Embryonic facial prominence (tissue), 1 donor: Measurements from ENCODE around the gene LCP2.

Experiments
- DNase-seq: peaks from one replicate; pipeline ENCODE4 v3.0.0-alpha.2; 2016; ENCODE audit errors: extremely low spot score

Gene LCP2

DNA sequence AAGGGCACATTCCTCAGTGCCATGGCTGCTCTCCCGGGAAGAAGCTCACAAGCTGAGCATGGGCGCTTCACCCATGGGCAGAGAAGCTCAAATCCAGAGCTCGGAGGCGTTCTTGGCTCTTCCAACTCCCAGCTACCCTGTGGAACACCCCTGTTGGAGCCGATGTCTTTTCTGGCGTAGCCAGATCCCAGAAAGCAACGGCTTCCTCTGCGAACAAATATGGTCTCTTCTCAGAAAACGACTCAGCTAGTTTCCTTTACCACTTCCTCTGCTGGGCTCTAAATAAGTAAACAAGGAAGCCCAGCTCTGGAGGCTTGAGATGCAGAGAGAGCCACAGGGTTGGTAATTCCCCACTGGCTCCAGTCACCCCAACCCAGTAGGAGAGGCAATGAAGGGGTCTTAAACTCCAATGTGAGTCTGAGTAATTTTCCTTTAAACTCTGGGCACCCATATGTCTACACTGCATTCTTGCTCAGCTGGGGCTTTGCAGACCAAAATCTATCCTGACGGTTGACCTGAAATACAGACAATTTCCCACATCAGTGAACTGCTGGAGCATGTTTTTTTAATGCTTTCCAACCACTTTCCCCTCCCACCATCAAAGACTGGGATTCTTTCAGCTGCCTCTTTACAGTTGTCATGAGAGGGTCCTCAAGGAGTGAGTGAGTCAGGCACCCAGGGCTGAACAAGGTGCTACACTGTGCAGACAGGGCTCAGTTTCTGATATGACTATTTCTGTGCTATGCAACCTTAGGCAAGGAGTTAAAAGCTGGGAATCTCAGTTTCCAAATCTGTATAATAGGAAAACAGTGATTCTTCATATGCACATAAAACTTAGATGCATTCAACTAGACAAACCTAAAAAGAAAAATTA, at the start of gene LCP2:
Gene LCP2, minus strand, starts transcription at position 189 of the 874 bp plus-strand sequence. Its CDS starts 166 bp downstream, at position 23.
- no peak for DNase-seq

DNA sequence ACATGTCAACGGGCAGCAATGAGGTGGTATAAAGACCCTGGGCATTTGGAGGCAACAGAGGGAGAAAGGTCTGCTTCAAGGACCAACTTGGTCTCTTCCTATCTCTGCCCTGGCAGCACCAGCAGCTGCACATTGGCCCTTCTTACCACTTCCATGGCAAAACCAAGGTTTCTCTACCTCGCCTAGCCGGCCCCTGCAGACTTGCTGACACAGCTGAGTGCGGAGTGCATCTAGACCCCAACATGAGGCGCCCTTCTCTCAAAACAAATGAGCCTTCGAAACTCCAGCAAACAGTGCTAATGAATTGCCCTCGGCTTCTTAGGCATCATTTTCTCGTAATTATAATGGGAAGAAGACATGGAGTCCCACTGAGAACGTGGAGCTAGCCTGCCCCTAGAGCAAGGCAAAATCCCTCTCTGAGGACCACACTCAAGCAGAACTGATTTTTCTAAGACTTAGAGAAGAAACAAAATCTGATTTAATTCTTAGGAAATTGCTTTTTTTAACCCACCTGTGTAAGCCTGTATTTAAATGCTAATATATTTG, 49.5 kb upstream of the LCP2 start:
- DNase-seq: no peak

DNA sequence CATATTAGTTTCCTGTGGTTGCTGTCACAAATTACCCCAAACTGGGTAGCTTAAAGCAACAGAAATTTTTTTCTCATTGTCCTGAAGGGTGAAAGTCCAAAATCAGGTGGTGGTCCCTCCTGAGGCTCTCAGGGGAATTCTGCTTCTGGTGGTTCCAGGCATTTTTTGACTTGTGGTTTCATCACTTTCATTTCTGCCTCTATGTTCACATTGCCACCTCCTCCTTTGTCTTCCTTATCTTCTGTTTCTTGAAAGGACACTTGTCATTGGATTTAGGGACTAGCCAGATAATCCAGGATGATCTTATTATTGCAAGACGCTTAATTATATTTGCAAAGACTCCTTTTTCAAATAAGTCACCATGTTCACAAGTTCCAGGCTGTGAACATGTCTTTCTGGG, 48.4 kb upstream of the LCP2 start:
- DNase-seq: no peak

DNA sequence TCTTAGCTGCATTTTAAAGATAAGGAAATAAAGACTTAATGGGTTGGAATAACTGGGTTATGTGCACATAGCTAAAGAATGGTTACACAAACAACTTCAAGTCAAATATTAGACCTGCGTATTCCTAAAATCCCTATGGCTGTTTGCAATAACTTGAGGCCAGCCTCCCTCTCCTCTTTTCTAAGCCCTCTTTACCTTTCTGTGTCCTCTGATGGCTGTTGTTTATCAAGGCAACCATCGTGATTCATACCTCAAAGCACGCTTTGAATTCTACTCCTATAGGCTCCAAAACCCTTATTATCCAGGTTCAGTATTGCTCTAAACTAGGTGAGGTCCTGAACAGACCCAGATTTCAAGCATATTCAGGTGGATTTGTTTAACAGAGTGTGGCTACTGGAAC, 45.6 kb upstream of the LCP2 start:
- no peak for DNase-seq

DNA sequence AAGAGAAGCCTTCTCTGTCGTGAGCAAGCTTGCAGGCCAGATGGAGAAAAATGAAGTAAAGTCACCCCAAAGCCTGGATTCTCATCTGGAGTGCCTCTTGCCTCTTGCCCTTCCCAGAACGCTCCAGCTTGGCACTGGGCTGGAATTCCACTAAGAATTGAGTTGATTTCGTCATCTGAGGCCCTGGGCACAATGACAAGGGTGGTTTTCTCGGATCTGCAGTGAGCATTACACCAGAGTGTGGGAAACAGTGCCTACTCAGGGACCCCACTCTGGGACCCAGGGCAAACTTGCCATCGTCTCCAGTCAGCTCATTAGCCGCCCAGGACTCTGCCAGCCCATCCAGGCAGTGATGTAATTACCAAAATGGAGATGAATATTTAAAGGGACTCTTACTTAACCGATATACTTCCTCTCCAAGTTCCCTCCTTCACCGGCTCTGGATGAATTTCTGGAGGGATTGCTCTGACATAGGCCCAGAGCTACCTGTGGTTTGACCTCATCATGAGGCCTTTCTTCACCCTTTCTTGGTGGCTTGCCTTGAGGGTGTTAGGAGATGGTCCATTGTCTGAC, 44.7 kb upstream of the LCP2 start:
- no peak for DNase-seq

DNA sequence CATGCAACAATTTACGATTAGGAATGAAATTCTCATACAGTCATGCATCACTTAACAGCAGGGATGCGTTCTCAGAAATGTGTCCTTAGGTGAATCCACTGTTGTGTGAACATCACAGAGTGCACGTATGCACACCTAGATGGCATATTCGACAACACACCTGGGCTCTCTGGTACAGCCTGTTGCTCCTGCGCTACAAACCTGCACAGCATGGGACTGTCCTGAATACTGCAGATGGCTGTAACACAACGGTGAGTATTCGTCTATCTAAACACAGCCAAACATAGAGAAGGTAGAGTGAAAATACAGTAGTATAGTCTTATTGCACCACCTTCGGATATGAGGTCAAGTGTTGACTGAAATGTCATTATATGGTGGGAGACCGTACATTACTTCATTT, 44.0 kb upstream of the LCP2 start:
- DNase-seq: no peak

DNA sequence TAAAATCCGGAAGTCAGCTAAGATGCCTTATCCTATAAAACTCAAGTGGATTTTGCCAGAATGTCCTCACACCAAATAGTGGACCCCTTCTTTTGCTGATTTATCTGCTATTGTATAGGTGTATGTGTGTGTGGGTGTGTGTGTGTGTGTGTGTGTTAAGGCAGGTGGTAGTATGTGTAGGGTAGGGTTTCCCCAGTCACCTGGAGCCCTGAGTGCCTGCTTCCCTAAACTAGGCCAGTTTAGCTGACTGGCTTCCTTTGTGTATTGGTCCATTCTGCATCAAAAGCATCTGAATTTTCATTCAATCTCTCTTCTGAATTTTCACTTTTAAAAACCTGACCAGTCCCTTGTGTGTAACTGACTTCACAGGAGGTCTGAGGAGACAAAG, 42.2 kb upstream of the LCP2 start:
- DNase-seq: no peak

DNA sequence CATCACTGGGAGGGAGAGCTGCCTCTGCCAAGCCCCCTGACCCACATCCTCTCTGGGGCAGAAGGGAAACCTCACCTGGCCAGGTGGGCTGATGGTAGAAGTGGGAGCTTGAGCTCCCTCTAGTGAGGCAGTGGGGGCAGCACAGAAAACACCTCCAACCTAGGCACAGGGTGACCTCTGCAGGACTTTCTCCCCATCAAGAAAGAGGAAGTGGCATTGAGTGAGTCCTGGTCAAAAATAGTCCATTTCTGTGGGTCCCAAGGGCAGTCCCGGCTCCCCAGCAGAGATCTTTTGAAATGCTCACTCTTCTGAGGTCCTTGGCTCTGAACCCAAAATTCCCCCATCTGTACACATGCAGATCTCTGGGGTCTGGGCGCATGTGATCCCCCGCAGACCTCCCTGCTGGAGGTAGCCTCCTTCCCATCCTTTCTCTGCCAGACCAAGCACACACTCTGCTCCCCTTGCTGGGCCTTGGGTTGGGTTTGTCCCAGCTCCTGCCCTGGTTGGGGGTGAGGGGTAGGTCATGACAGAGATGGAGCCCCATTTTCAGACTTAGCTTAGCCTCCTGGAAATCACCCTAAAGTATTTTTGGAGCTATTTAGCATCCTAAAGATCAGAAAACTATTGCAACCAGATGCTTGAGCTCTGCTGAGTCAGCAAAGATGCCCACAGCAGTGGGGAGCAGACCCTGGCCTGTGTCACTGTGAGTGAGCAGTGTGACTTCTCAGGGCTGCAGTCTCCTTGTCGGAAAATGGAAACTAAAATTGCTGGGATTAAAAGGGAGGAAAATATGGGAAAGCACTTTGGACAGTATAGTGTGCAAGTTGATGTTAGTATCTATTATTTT, 41.6 kb upstream of the LCP2 start:
- DNase-seq: no peak

DNA sequence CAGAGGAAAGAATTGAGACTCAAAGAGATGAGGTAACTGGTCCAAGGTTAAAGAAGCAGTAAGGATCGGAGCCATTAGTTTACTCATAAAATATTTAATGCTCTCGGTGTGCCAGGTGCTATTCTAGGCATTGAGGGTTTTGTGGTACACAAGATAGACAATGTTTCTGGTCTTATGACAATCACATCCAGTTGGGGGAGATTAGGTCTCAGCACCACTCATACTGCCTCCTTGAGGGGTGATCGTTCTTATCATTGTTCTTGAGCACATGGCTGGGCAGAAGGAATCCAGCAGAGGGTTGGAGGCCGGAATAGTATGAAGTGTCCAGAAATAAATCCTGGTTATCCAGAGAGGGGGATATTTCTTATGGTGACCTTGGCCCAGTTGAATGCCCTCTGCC, 40.7 kb upstream of the LCP2 start:
- no peak for DNase-seq

DNA sequence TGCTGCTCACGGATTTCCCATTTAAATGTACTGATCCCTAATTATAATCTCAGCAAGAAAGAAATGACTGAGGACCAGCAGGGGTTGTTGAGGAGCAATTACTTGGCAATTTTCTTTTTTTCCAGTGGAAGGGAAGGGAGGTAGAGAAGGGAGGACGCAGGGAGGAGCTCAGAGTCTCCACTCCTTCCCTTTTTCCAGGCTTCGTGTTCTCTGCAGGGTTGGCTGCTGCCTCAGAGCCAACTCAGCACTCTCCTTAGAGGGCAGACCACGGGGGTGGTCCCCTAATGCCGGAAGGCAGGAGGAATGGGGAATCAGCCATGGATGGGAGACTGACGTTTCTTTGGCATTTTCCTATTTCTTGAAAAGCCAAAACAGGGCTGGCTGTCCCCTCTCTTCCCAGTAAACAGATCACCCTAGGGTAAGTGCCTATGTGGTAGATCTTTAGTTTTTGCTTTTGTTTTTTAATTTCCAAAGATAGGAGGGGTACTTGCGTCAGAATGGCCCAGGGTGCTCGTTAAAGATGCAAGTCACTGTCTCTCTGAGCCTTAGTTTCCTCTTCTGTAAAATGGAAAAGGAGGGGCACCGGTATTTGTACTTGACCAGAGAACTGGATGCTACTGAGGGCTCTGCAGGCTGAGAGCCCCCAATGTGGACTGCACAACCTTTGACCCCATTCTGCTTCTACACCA, 39.6 kb upstream of the LCP2 start:
- no peak for DNase-seq

DNA sequence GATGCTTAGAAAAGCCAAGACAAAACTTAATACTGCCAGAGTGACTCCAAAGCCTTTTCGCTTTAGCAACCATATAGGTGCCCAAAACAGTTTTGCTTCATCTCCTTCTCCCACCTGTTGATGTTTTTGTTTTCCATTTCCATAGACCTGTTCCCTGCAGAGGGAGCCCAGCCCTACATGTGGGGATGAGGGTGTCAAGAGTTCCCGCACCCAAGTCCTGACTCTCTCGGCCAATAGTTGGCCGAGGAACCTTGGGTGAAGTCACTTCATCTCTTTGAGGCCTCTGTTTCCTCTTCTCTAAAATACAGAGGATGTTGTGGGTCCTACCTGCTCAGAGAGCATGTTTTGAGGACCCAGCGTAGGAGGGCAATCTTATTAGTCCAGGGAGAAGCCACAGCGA, 38.5 kb upstream of the LCP2 start:
- DNase-seq: no peak

DNA sequence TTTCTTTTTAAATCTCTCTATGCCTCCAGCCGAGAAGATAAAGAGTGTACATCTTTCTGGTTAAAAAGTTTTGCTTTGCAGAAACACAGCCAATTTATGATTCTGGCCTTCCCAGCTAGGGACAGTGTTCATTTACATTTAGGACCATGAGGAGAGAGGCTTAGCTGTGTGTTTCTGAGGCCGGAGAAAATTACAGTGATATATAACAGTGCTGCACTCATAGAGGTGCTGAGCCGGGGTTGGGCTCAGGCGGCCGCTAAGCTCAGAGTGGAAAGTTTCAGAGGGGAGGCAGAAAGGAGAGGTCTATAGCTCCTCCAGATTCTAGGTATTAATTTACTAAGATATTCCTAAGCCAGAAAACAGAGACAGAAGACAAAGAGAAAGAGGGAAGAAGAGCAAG, 37.0 kb upstream of the LCP2 start:
- DNase-seq: no peak

DNA sequence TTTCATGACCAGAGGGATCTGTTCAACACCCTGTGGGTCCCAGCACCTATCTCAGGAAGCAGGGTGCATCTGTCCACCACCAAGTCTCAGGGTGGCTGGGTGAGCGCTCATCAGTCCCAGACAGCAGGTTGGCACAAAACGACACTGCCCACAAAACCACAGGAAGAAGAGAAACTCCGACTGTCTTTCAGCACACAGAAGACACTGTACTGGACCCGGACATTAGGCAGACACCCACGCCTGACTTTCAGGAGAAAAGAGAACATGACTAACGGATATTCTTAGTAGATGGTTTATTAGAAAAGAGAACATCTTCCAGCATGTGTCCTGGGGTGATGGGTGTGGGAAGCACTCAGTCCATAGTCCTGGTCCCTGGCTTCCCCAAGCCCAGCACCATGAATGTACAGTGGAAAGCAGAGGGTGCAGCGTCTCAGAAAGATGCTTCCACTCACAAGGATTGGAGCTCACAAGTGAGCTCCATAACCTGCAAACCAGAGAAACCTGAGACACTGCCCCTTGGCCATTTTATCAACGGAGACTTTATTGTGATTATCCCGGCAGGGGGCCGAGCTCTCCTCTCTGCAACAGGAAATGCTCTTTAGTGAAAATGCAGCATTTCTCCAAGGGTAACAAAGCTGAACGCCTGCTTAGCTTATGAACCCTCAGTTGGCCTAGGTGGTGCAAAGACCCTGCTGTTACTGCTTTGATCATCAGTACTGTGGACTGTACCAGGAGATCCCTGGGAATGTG, 35.8 kb upstream of the LCP2 start:
- DNase-seq: no peak

DNA sequence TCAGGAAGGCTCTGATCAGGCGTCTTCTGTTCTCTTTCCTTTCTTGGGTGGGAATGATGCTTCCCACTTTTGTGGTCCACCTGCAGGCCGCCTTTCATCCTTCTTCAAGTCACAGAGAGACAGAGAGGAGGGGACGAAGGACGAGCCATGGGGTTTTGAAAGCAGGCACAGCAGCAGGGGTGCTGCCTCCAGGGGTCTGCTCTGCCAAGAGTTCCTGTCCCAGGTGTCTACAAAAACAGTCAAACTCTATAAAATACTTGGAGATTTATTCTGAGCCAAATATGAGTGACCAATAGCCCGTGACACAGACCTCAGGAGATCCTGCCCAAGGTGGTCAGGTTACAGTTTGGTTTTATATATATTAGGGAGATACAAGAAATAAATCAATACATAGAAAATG, 34.5 kb upstream of the LCP2 start:
- DNase-seq: no peak

DNA sequence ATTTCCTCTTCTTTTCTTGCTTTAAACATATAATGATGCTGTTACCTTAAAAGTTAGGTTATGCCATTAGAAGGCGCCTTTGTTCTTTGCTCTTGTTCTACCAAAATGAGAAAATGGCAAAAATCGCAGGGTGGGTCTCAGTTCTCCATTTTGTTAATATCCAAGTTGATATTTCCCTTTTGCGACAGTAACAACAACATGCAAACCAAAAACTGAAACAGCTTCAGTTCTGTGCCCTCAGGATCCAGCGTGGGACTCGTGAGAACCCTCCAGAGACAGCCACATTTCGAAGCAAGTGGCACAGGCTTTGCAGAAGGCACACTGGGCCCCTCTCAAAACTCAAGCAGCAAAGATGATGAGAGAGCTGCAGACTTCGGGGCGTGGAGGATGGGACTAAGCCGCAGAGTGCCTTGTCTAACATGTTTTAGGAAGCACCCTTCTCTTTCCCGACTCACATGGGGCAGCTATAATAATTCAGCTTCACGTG, 33.0 kb upstream of the LCP2 start:
- no peak for DNase-seq

DNA sequence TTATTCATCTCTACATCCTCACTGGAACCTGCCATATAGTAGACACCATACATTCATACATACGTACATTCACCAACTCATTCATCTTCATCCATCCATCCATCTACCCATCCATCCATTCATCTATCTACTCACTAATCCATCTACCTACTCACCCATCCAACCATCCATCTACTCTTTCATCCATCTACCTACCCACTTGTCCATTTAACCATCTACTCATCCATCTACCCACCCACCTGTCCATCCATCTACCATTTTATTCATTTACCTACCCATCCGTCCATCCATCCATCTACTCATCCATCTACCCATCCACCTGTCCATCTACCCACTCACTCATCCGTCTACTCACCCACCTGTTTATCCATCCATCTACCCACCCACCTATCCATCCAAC, 31.9 kb upstream of the LCP2 start:
- no peak for DNase-seq

DNA sequence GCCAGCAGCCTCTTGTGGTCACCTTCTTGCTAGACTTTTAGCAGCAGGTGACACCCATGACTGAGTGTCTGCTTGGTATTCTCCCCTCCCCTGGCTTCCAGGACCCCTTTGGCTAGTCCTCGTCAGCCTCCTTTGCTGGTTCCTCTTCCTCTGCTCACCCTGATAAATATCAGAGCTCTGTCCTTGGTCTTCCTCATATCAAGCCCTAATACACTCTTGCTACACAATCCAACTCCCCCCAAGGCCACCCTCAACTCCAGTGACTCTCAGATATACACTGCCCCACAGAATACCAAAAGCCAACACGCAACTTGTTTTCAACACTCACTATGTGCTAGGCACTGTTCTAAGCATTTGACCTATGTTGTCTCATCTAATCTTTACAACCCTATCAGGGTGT, 30.3 kb upstream of the LCP2 start:
- DNase-seq: no peak

DNA sequence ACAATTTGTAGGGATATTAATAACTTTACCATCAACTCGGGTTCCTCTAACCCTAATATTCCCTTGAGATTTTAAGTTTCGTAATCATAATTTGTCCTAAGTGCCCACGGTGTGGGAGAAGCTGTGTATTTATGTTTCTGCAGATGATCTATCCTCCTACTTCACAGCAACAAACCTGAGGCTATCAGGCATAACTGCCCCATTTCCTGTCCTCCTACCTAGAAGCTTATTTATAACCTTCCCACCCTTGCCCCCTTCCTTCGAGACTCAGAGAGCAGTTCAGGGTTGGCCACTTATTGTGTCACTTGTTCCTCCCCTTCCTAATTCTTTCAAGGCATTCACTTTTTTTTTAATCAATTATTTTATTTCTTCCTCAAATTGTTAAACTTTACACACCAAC, 29.6 kb upstream of the LCP2 start:
- DNase-seq: no peak

DNA sequence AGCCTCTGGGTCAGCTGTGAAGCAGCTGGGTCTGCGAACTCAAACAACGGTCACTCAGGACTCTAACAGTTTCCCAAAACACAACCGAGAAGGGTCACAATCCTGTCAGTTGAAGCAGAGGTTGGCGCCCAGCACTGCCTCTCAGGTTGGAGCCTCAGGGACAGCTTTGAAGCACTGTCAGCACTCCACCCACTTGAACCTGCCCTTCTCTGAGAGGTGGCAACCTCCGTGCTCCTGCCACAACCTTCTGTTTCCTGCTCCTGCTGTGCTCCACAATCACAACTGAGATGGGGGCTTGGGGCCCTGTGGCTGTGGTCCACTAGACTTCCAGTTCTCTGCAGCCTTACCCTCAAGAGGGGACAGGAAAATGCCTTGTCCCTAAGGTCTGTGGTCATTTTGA, 21.7 kb upstream of the LCP2 start:
- no peak for DNase-seq

DNA sequence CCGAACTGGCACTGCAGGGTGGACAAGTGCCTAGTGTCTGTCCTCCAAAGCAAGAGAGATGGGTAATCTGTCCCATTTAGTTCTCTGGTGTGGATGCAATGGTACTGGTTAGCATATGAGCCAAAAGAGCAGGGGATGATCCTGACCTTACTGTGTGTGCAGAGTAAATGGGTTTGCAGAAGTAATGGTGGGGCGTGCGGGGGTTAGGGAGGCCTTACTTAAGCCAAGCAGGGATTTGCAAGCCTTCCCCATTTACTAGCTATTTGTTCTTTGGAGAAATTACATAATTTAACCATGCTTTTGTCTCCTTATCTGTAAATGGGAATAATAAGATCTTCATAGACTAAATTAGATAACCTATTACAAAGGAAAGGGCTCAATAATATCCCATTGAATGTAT, 19.9 kb upstream of the LCP2 start:
- no peak for DNase-seq

DNA sequence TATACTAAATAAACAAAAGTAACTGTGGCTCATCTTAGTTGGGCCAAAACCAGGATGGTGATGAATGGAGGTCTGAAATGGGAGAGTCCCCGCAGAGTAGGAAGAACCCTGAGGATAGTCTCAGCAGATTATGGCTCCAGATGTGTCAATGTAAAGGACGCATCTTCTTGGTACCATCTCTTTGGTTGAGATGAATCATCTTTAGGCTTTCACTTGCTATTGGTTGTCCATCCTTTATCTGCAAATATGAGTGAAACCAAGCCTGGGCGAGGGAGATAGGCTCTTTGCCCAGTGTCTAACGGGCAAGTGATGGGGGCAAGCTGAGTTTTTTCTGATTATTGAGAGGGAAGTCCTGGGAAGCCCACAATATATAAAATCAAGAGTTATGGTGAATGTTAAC, 19.4 kb upstream of the LCP2 start:
- no peak for DNase-seq
